GM23338 (cell line): ENCODE results near the gene LRFN4.

ENCODE experiments used
- CTCF ChIP-seq, 2 experiments: fragments of 200-600 bp in 1 of 2; sonication (generic) in 1 of 2; conservative IDR thresholded peaks; 2 replicates each; pipeline versions ENCODE4 v1.5.1 to v1.6.1; 2016 to 2017; ENCODE audit warnings: antibody characterized with exemption in 2 of 2, low read depth in 2 of 2, mild to moderate bottlenecking in 2 of 2, moderate library complexity in 1 of 2
- EZH2 ChIP-seq: fragments of 200-600 bp; sonication (generic); IDR thresholded peaks from one replicate; pipeline ENCODE4 v1.8.0; 2017; ENCODE audit warnings: antibody characterized with exemption, mild to moderate bottlenecking, low read depth; ENCODE audit not compliant: unreplicated experiment
- EZH2phosphoT487 ChIP-seq: fragments of 200-600 bp; sonication (generic); IDR thresholded peaks from one replicate; pipeline ENCODE4 v1.8.1; 2018; ENCODE audit warnings: antibody characterized with exemption; ENCODE audit not compliant: unreplicated experiment
- POLR2AphosphoS5 ChIP-seq: IDR thresholded peaks from 2 replicates; pipeline ENCODE4 v1.6.1; 2016; ENCODE audit warnings: antibody characterized with exemption, low read depth
- TF ChIP-seq, protein P1 (sequence below): IDR thresholded peaks from one replicate; pipeline ENCODE4 v1.6.1; 2018; ENCODE audit warnings: antibody characterized with exemption; ENCODE audit not compliant: unreplicated experiment

- TF ChIP-seq CTCF (conservative IDR thresholded peaks at IDR 0.05; ENCODE audit: low read depth in 2 of 2) (no peak; a peak in 1 of 4 replicates), EZH2 (no peak), POLR2AphosphoS5 (no peak), EZH2phosphoT487 (no peak)
- TF ChIP-seq, protein P1, sequence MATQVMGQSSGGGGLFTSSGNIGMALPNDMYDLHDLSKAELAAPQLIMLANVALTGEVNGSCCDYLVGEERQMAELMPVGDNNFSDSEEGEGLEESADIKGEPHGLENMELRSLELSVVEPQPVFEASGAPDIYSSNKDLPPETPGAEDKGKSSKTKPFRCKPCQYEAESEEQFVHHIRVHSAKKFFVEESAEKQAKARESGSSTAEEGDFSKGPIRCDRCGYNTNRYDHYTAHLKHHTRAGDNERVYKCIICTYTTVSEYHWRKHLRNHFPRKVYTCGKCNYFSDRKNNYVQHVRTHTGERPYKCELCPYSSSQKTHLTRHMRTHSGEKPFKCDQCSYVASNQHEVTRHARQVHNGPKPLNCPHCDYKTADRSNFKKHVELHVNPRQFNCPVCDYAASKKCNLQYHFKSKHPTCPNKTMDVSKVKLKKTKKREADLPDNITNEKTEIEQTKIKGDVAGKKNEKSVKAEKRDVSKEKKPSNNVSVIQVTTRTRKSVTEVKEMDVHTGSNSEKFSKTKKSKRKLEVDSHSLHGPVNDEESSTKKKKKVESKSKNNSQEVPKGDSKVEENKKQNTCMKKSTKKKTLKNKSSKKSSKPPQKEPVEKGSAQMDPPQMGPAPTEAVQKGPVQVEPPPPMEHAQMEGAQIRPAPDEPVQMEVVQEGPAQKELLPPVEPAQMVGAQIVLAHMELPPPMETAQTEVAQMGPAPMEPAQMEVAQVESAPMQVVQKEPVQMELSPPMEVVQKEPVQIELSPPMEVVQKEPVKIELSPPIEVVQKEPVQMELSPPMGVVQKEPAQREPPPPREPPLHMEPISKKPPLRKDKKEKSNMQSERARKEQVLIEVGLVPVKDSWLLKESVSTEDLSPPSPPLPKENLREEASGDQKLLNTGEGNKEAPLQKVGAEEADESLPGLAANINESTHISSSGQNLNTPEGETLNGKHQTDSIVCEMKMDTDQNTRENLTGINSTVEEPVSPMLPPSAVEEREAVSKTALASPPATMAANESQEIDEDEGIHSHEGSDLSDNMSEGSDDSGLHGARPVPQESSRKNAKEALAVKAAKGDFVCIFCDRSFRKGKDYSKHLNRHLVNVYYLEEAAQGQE, result no peak
These were observed 24.6 kb downstream of the LRFN4 start for GRCh38 chr11:66881451-66881835.
